ENCODE measurements around the gene RHBG.

GRCh38 chr1:156407344-156407743 lies 38.3 kb downstream of the RHBG start:
- TF ChIP-seq MAFK (IDR thresholded peaks at IDR 0.05; ENCODE audit: low read depth, low read length) (no peak), CEBPB (IDR thresholded peaks at IDR 0.05; ENCODE audit: low read depth, low read length) (no peak), POLR2A (IDR thresholded peaks at IDR 0.05; ENCODE audit: low read depth, low read length) (no peak), CTCF (conservative IDR thresholded peaks at IDR 0.05; ENCODE audit: low read depth, low read length) (no peak), RAD21 (IDR thresholded peaks at IDR 0.05; ENCODE audit: low read length) (no peak), RCOR1 (IDR thresholded peaks at IDR 0.05; ENCODE audit: insufficient replicate concordance, low read length) (no peak), RFX5 (IDR thresholded peaks at IDR 0.05; ENCODE audit: low read depth, low read length) (no peak), BHLHE40 (IDR thresholded peaks at IDR 0.05; ENCODE audit: low read depth, low read length) (no peak)

Data from IMR-90 (cell line).